HFF-Myc (cell line): Measurements from ENCODE around the gene EPB41L4B.

Experiments used
- DNase-seq: peaks from one replicate; pipeline ENCODE4 v3.0.0-alpha.2; 2011; ENCODE audit warnings: low read depth; ENCODE audit errors: extremely low read depth
- H3K4me3 ChIP-seq: replicated peaks from 2 replicates; pipeline ENCODE4 v1.5.1; 2011; ENCODE audit warnings: low read depth, mild to moderate bottlenecking, control low read depth, low read length
- TF ChIP-seq, protein P1 (sequence below): IDR thresholded peaks from 2 replicates; pipeline ENCODE4 v1.5.1; 2012; ENCODE audit warnings: mild to moderate bottlenecking, low read depth, low read length, control low read depth; ENCODE audit errors: missing control alignments

Gene EPB41L4B

DNA sequence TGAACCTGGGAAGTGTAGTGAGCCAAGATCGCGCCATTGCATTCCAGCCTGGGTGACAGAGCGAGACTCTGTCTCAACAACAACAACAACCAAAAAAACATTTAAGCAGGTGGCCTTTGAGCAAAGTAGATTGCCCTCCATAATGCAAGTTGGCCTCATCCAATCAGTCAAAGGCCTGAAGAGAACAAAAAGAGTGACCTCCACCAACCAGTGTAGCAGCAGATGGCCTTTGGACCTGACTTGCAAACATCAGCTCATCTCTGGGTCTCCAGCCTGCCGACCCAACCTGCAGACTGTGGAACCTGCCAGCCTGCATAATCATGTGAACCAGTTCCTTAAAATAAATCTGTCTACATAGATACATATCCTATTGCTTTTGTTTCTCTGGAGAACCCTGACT, 161.3 kb downstream of the EPB41L4B start:
- no peak for DNase-seq
- TF ChIP-seq, protein P1, sequence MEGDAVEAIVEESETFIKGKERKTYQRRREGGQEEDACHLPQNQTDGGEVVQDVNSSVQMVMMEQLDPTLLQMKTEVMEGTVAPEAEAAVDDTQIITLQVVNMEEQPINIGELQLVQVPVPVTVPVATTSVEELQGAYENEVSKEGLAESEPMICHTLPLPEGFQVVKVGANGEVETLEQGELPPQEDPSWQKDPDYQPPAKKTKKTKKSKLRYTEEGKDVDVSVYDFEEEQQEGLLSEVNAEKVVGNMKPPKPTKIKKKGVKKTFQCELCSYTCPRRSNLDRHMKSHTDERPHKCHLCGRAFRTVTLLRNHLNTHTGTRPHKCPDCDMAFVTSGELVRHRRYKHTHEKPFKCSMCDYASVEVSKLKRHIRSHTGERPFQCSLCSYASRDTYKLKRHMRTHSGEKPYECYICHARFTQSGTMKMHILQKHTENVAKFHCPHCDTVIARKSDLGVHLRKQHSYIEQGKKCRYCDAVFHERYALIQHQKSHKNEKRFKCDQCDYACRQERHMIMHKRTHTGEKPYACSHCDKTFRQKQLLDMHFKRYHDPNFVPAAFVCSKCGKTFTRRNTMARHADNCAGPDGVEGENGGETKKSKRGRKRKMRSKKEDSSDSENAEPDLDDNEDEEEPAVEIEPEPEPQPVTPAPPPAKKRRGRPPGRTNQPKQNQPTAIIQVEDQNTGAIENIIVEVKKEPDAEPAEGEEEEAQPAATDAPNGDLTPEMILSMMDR, result no peak
- no peak overlapping the region for H3K4me3 ChIP-seq

DNA sequence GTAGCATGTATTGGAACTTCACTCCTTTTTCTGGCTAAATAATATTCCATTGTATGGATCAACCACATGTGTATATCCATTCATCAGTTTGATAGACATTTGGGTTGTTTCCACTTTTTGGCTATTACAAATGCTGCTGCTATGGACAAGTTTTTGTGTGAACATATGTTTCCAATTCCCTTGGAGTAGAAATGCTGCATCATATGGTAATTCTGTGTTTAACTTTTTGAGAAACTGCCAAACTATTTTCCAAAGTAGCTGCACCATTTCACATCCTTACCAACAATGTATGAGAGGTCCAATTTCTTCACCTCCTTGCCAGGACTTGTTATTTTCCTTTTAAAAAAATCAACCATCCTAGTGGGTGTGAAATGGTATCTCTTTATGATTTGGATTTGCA, 162.2 kb downstream of the EPB41L4B start:
- no peak overlapping the region for H3K4me3 ChIP-seq
- TF ChIP-seq, protein P1, result no peak
- DNase-seq, result peak; percentile 33

DNA sequence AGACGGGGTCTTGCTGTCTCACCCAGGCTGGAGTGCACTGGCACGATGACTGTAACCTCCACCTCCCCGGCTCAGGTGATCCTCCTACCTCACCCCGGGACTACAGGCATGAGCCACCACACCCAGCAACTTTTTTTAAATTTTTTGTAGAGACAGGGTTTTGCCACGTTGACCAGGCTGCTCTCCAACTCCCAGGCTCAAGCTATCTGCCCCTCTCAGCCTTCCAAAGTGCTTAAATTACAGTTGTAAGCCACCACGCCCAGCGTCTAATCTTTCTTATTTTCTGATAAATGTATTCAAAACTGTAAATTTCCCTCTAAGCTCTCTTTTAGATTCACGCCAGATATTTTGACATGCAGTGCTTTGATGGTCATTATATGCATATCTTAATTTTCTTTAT, 164.2 kb downstream of the EPB41L4B start:
- TF ChIP-seq, protein P1, result no peak
- DNase-seq, result no peak
- H3K4me3 ChIP-seq, result no peak overlapping the region

DNA sequence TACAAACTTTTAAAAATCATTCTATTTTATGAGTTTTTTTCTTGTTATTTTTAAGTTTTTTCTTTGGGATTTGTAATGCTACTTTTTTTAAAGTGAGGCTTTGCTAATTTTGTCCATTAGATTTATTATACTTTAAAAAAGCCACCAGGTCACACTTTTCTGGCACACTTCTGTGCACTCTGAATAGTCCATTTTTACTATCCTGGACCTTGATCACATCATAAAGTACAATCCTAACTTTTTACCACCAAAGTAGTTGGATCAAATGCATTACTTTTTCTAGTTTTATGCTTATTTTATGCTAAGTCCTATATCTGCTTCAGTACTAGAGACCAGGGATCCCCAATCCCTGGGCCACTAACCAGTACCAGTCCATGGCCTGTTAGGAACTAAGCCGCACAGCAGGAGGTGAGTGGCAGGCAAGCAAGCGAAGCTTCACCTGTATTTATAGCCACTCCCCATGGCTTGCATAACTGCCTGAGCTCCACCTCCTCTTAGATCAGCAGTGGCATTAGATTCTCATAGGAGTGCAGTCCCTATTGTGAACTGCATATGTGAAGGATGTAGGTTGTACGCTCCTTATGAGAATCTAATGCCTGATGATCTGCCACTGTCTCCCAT, 169.8 kb downstream of the EPB41L4B start:
- no peak for DNase-seq
- TF ChIP-seq, protein P1, result no peak
- H3K4me3 ChIP-seq, result no peak overlapping the region

DNA sequence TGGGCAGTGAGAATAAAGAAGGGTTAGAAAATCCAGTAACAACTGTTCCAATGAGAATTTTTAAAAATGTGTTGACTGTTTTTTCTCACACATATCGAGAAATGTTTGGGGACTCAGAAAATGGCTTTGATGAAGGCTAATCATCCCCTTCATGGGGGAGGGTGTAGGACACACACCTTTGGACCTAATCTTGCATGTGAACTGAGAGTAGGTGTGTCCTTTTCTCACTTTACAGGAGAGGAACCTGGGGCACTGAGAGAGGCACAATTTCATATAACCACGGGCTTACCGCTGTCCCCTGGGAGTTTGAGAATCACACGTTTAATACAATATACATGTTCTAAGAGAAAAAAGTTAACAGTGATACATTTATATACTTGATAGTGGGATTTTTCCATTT, 171.1 kb downstream of the EPB41L4B start:
- H3K4me3 ChIP-seq, result no peak overlapping the region
- no peak for DNase-seq
- TF ChIP-seq, protein P1, result no peak

DNA sequence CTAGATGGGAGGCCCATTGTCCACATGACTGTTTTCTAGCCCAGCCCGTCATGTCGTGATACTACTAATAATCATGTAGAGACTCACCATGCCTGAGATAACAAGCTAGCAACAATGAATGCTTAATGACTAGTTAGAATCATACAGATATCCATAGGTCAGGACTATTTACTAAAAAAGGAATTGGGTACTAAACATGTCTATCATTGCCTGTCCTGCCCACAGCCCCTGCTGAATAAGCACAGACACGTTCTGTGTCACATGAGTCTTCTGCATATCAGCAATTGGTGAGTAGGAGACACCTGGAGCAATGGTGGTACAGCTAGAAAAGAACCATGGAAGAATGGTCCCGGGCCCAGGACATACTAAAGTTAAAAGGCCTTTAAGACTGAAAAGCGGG, 171.8 kb downstream of the EPB41L4B start:
- no peak for DNase-seq
- H3K4me3 ChIP-seq, result no peak overlapping the region
- TF ChIP-seq, protein P1, result no peak

DNA sequence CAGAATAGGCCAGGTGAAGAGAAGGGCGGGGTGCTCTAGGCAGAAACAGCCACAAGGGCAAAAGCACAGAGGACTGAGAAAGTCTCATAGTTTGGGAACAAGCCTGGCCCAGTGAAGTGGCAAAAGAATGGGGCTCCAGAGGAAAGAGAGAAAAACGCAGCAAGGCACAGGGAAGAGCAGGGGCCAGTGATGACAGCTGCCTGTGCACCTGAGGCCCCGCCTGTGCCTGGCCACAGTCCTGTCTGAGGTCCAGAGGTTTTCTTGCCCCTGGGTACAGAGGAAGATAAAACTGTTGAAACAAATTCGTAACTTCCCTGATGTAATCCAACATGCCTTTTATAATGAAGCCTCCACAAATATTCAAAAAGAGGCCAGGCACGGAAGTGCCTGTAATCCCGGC, 175.8 kb downstream of the EPB41L4B start:
- TF ChIP-seq, protein P1, result no peak
- H3K4me3 ChIP-seq, result no peak overlapping the region

More for the DNA sequence above, 175.8 kb downstream of the EPB41L4B start:
- DNase-seq, result no peak
